ENCODE measurements around the gene PLK5.

DNA sequence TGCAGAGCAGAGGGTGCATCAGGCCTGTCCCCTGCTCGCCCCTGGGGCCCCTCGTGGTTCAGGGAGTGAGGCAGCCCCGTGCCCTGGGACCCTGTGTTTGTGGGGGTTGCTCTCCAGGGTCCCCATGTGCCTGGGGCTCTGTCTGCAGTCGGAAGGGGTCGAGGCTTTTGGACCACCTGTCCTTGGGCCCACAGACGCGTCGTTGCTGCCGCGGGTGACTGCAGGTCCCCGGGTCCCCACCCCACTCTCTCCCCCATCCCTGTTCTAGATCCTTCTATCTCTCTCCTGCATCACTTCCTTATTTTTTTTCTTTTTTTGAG lies 35.6 kb upstream of the PLK5 start:
- TF ChIP-seq POLR2AphosphoS5 (IDR thresholded peaks at IDR 0.05; ENCODE audit: low read depth, low read length) (no peak), POLR2A (IDR thresholded peaks at IDR 0.05; ENCODE audit: low read depth, low read length) (no peak)
